Measurements from ENCODE around the gene IP6K2.

DNA sequence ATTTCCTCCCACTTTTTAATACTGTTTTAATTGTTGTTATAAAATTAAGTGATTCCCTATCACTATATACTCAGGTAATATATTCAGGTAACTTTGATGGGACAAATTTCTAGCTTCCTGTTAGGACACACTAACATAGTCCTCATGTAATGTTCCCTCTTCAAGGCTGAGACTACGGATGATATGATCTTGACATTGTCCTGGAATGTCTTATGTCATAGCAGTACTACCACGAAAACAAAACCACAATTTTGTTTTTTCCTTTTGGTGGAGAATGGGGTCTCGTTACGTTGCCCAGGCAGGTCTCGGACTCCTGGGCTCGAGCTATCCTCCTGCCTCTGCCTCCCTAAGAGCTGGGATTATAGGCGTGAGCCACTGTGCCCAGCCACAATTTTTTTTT, 26.8 kb upstream of the IP6K2 start:
- TF ChIP-seq POLR2AphosphoS5 (IDR thresholded peaks at IDR 0.05; ENCODE audit: low read depth, low read length) (no peak), SIN3A (IDR thresholded peaks at IDR 0.05; ENCODE audit: borderline replicate concordance, insufficient read depth, low read length) (no peak), TAF1 (IDR thresholded peaks at IDR 0.05; ENCODE audit: borderline replicate concordance, insufficient read depth, low read length) (no peak)
- TF ChIP-seq, protein P1, sequence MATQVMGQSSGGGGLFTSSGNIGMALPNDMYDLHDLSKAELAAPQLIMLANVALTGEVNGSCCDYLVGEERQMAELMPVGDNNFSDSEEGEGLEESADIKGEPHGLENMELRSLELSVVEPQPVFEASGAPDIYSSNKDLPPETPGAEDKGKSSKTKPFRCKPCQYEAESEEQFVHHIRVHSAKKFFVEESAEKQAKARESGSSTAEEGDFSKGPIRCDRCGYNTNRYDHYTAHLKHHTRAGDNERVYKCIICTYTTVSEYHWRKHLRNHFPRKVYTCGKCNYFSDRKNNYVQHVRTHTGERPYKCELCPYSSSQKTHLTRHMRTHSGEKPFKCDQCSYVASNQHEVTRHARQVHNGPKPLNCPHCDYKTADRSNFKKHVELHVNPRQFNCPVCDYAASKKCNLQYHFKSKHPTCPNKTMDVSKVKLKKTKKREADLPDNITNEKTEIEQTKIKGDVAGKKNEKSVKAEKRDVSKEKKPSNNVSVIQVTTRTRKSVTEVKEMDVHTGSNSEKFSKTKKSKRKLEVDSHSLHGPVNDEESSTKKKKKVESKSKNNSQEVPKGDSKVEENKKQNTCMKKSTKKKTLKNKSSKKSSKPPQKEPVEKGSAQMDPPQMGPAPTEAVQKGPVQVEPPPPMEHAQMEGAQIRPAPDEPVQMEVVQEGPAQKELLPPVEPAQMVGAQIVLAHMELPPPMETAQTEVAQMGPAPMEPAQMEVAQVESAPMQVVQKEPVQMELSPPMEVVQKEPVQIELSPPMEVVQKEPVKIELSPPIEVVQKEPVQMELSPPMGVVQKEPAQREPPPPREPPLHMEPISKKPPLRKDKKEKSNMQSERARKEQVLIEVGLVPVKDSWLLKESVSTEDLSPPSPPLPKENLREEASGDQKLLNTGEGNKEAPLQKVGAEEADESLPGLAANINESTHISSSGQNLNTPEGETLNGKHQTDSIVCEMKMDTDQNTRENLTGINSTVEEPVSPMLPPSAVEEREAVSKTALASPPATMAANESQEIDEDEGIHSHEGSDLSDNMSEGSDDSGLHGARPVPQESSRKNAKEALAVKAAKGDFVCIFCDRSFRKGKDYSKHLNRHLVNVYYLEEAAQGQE (IDR thresholded peaks at IDR 0.05; ENCODE audit: insufficient read depth in 1 of 2, low read depth in 2 of 2, low read length in 2 of 2) = no peak

Measured in PFSK-1 (cell line).